Upper lobe of left lung (tissue), 4 donors: ENCODE measurements around the gene POU2F2.

ENCODE experiments used
- POLR2AphosphoS5 ChIP-seq, 2 donors: sonication (generic); formaldehyde crosslinking; IDR thresholded peaks; one replicate each; pipeline ENCODE4 v1.5.1; 2017; ENCODE audit warnings: antibody characterized with exemption in 2 of 2
- TF ChIP-seq, protein P1 (sequence below), 6 experiments: fragments of 450-650 bp in 4 of 6; fragments of 200-600 bp in 2 of 6; sonication (generic) in 2 of 6; IDR thresholded peaks; one replicate each; pipeline ENCODE4 v1.5.1; 2016 to 2019; ENCODE audit warnings: antibody characterized with exemption in 6 of 6

DNA sequence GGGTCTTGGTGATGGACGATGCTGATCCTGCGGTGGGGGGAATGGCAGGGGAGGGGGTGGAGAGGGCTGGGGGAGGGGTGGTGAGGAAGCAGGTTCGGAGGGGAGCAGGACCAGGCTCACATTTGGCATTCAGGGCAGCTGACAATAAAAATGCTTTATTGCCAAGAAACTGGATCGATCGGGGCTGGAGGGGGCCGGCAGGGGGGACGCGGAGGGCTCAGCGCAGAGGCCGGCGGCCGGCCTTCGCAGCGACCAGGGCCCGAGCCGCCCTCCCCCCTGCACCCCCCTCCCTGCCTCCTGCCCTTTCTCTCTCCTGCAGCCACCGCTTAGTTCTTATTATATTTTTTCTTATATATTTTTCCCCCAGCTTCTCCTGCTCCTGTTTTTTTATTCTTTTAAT, 18.1 kb upstream of the POU2F2 start:
- TF ChIP-seq, protein P1, sequence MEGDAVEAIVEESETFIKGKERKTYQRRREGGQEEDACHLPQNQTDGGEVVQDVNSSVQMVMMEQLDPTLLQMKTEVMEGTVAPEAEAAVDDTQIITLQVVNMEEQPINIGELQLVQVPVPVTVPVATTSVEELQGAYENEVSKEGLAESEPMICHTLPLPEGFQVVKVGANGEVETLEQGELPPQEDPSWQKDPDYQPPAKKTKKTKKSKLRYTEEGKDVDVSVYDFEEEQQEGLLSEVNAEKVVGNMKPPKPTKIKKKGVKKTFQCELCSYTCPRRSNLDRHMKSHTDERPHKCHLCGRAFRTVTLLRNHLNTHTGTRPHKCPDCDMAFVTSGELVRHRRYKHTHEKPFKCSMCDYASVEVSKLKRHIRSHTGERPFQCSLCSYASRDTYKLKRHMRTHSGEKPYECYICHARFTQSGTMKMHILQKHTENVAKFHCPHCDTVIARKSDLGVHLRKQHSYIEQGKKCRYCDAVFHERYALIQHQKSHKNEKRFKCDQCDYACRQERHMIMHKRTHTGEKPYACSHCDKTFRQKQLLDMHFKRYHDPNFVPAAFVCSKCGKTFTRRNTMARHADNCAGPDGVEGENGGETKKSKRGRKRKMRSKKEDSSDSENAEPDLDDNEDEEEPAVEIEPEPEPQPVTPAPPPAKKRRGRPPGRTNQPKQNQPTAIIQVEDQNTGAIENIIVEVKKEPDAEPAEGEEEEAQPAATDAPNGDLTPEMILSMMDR (IDR thresholded peaks at IDR 0.05): no peak
- TF ChIP-seq POLR2AphosphoS5 (IDR thresholded peaks at IDR 0.05): no peak
